PC-3 (cell line): Measurements from ENCODE around the gene GATAD2B. TPM values are rescaled to one million over a fixed set of nuclear protein-coding genes. Genes with fewer than 3 reads are reported as not detected.

ENCODE experiments used
- ATAC-seq: fragments of 200-7000 bp; cut with Tn5 transposase; 2 replicates; pipeline ENCODE4 v1.9.1; 2020; ENCODE audit warnings: mild to moderate bottlenecking, moderate library complexity
- BruUV-seq: library from RNA; stranded (reverse); fragments of 400-500 nt; replicated peaks from 2 replicates; lab custom pipeline; 2021; lab: Mats Ljungman, UMichigan
- CTCF ChIA-PET: fragments of 300-600 bp; sonication (Branson Sonifier 250); formaldehyde crosslinking; loops from one replicate; lab custom pipeline; 2022; ENCODE audit warnings: antibody characterized with exemption; lab: Charles Lee
- POLR2A ChIA-PET: fragments of 300-600 bp; sonication (Branson Sonifier 250); formaldehyde crosslinking; loops from one replicate; lab custom pipeline; 2022; ENCODE audit warnings: antibody characterized with exemption; ENCODE audit not compliant: unreplicated experiment; lab: Charles Lee
- DNase-seq: peaks from one replicate; pipeline ENCODE4 v3.0.0-alpha.2; 2015
- H2AFZ ChIP-seq: fragments of 300-600 bp; sonication (generic); 2 replicates; pipeline ENCODE4 v1.6.0; 2016; ENCODE audit warnings: antibody characterized with exemption, low read length
- H3F3A ChIP-seq: fragments of 300-600 bp; sonication (generic); one replicate; pipeline ENCODE4 v1.6.0; 2017; ENCODE audit warnings: antibody characterized with exemption, low read length, control low read depth, mild to moderate bottlenecking; ENCODE audit not compliant: unreplicated experiment
- H3K27ac ChIP-seq: fragments of 300-600 bp; sonication (generic); 2 replicates; pipeline ENCODE4 v1.5.1; 2016; ENCODE audit warnings: mild to moderate bottlenecking, low read length
- H3K27me3 ChIP-seq: fragments of 300-600 bp; sonication (generic); 2 replicates; pipeline ENCODE4 v1.6.1; 2016; ENCODE audit warnings: low read length, mixed read lengths
- H3K36me3 ChIP-seq: fragments of 300-600 bp; sonication (generic); 2 replicates; pipeline ENCODE4 v1.6.1; 2016; ENCODE audit warnings: low read depth, mixed run types, low read length, mixed read lengths
- H3K4me1 ChIP-seq: fragments of 300-600 bp; sonication (generic); 2 replicates; pipeline ENCODE4 v1.5.1; 2016; ENCODE audit warnings: low read length; ENCODE audit not compliant: insufficient read depth
- H3K4me2 ChIP-seq: fragments of 300-600 bp; sonication (generic); 2 replicates; pipeline ENCODE4 v1.6.0; 2016; ENCODE audit warnings: low read length
- H3K4me3 ChIP-seq: fragments of 300-600 bp; sonication (generic); 2 replicates; pipeline ENCODE4 v1.5.1; 2016; ENCODE audit warnings: mild to moderate bottlenecking, low read length, mixed read lengths
- H3K79me2 ChIP-seq: fragments of 300-600 bp; sonication (generic); 2 replicates; pipeline ENCODE4 v1.6.1; 2017; ENCODE audit warnings: low read length, mixed read lengths
- H3K9ac ChIP-seq: fragments of 300-600 bp; sonication (generic); 2 replicates; pipeline ENCODE4 v1.6.0; 2016; ENCODE audit warnings: mild to moderate bottlenecking, low read length
- H3K9me2 ChIP-seq: fragments of 300-600 bp; sonication (generic); replicated peaks from 2 replicates; pipeline ENCODE4 v1.6.1; 2016; ENCODE audit warnings: mixed run types, low read length, mixed read lengths
- H3K9me3 ChIP-seq: fragments of 300-600 bp; sonication (generic); 2 replicates; pipeline ENCODE4 v1.6.1; 2016; ENCODE audit warnings: low read length, mixed read lengths
- H4K20me1 ChIP-seq: fragments of 300-600 bp; sonication (generic); 2 replicates; pipeline ENCODE4 v1.6.1; 2016; ENCODE audit warnings: low read length, mixed read lengths
- CTCF ChIP-seq: fragments of 300-600 bp; sonication (generic); conservative IDR thresholded peaks from 2 replicates; pipeline ENCODE4 v1.5.1; 2017; ENCODE audit warnings: antibody characterized with exemption, low read depth, mild to moderate bottlenecking, low read length
- EZH2 ChIP-seq: fragments of 300-600 bp; sonication (generic); IDR thresholded peaks from one replicate; pipeline ENCODE4 v1.6.1; 2017; ENCODE audit warnings: antibody characterized with exemption, mild to moderate bottlenecking, low read length; ENCODE audit not compliant: unreplicated experiment
- EZH2phosphoT487 ChIP-seq: fragments of 300-600 bp; sonication (generic); IDR thresholded peaks from 2 replicates; pipeline ENCODE4 v1.6.1; 2018; ENCODE audit warnings: mild to moderate bottlenecking, antibody characterized with exemption, low read length, borderline replicate concordance
- intact Hi-C: fragments of 100-400 bp; cut with micrococcal nuclease; formaldehyde crosslinking; loops from 2 replicates; pipeline ENCODE4 v1.9.0; 2023
- total RNA-seq: library from RNA; depleted of rRNA; stranded (reverse); fragments of >200 nt; gene quantifications from 2 replicates; pipeline ENCODE4 v1.2.3, GENCODE V29; 2014

The GATAD2B gene
- total RNA-seq, 1 experiment from 2014 or later, result 7.2 TPM

GRCh38 chr1:153940756-153941155 lies 18.0 kb upstream of the GATAD2B start:
- H3F3A ChIP-seq, result no peaks in the 10 kb centered on the region
- no TSS peak for BruUV-seq
- H3K9ac ChIP-seq, result no peak overlapping the region
- intact Hi-C loops, result no loop called here
- H2AFZ ChIP-seq, result no peak overlapping the region
- DNase-seq (no peak), ATAC-seq (no peak)
- H3K27me3 ChIP-seq, result no peaks in the 10 kb centered on the region
- ChIA-PET POLR2A (interaction anchor here (0.6 kb wide), 1 partner anchor 23 kb away, joined by 6 read pairs; the partner anchor contains the start of gene SLC39A1), CTCF (no interaction called here)
- H3K4me1 ChIP-seq, result peaks cover 9% of the 10 kb centered on the region
- H3K4me3 ChIP-seq, result no peak overlapping the region
- H4K20me1 ChIP-seq, result no peaks in the 10 kb centered on the region
- no peak for TF ChIP-seq EZH2
- peaks cover 5% of the 10 kb centered on the region; the same call in 1 of the 2 replicates for H3K36me3 ChIP-seq
- H3K9me2 ChIP-seq, result no peaks in the 10 kb centered on the region
- H3K27ac ChIP-seq, result no peak overlapping the region
- peaks cover 19% of the 10 kb centered on the region for H3K79me2 ChIP-seq
- H3K9me3 ChIP-seq, result no peaks in the 10 kb centered on the region
- no peak overlapping the region for H3K4me2 ChIP-seq

GRCh38 chr1:153939476-153939875 lies 16.7 kb upstream of the GATAD2B start:
- no peak overlapping the region for H3K9ac ChIP-seq
- no peaks in the 10 kb centered on the region for H3K4me1 ChIP-seq
- H3K36me3 ChIP-seq, result peaks cover 9% of the 10 kb centered on the region; the same call in 1 of the 2 replicates
- ATAC-seq (no peak), DNase-seq (no peak)
- BruUV-seq, result TSS peak; percentile 6
- no peaks in the 10 kb centered on the region for H3K9me3 ChIP-seq
- H3K9me2 ChIP-seq, result no peaks in the 10 kb centered on the region
- no peak overlapping the region for H2AFZ ChIP-seq
- POLR2A ChIA-PET, result interaction anchor here (0.6 kb wide), 1 partner anchor 39 kb away, joined by 7 read pairs; no protein-coding TSS in a partner anchor
- peaks cover 6% of the 10 kb centered on the region for H3K79me2 ChIP-seq
- intact Hi-C loops, result no loop called here
- TF ChIP-seq EZH2 (no peak), CTCF (no peak), EZH2phosphoT487 (no peak)
- H3K4me3 ChIP-seq, result no peak overlapping the region
- no peaks in the 10 kb centered on the region for H4K20me1 ChIP-seq
- CTCF ChIA-PET, result no interaction called here
- no peak overlapping the region for H3K27ac ChIP-seq
- no peaks in the 10 kb centered on the region for H3K27me3 ChIP-seq
- no peak overlapping the region for H3K4me2 ChIP-seq
- no peaks in the 10 kb centered on the region for H3F3A ChIP-seq

GRCh38 chr1:153938996-153939395 lies 16.2 kb upstream of the GATAD2B start:
- DNase-seq (no peak), ATAC-seq (no peak)
- Histone ChIP-seq H3K27ac (no peak overlapping the region), H3K9me2 (no peaks in the 10 kb centered on the region), H2AFZ (no peak overlapping the region), H4K20me1 (no peaks in the 10 kb centered on the region), H3K27me3 (no peaks in the 10 kb centered on the region), H3K4me3 (no peak overlapping the region), H3F3A (no peaks in the 10 kb centered on the region), H3K4me1 (no peaks in the 10 kb centered on the region), H3K4me2 (no peak overlapping the region), H3K9me3 (no peaks in the 10 kb centered on the region), H3K9ac (no peak overlapping the region), H3K79me2 (peaks cover under 1% of the 10 kb centered on the region), H3K36me3 (peaks cover 9% of the 10 kb centered on the region; the same call in 1 of the 2 replicates)
- intact Hi-C loops, result no loop called here
- ChIA-PET CTCF (no interaction called here), POLR2A (no interaction called here)
- TF ChIP-seq EZH2phosphoT487 (no peak), EZH2 (no peak), CTCF (no peak)
- BruUV-seq, result no TSS peak
